ENCODE measurements around the gene CST5.

DNA sequence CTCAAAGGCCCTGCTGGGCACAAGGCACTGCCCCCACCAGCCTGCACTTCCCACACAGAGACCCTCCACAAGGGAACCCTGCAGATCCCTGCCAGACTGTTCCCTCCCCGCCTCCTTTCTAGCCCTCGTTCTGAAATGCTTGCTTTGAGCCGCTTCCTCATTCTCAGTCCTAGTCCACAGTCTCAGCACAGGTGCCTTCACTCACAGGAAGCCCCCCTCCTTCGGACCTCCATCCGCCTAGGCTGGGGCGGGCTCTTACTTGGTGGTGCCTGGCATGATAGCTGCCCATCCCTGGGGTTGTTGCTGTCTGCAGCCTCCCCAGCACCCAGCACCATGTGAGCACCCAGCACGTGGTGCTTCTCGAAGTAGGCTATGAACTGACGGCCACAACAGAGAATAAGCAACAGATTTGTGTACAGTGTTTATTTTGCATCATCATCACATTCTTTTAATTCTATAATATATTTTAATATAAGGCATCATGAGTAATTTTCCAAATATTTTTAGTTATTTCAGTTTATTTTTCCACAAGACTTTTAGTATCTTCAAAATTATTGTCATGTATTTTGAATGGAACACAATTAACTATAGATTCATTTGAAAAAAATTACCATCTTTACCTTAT, 12.3 kb downstream of the CST5 start:
- TF ChIP-seq POLR2AphosphoS5 (IDR thresholded peaks at IDR 0.05; ENCODE audit: low read depth, low read length) = no peak
- TF ChIP-seq TAF1 (IDR thresholded peaks at IDR 0.05; ENCODE audit: borderline replicate concordance, low read depth, low read length) = no peak
- TF ChIP-seq POLR2A (IDR thresholded peaks at IDR 0.05; ENCODE audit: low read depth, low read length) = no peak

Measured in GM12892 (cell line).